CMK (cell line): ENCODE measurements around the gene LRP1B.

ENCODE experiments used
- DNase-seq: peaks from one replicate; pipeline ENCODE4 v3.0.0-alpha.2; 2010; ENCODE audit warnings: low read depth

Gene LRP1B

GRCh38 chr2:142131010-142131669 is at the start of gene LRP1B:
Gene LRP1B, minus strand, starts transcription at chr2:142131016. Its CDS starts 287 bp downstream, at chr2:142130729.
- no peak for DNase-seq

- DNase-seq, result no peak
These were observed 48.9 kb upstream of the LRP1B start for GRCh38 chr2:142179686-142180085.

GRCh38 chr2:142178604-142179003 is 47.8 kb upstream of the LRP1B start:
- DNase-seq, result no peak

- no peak for DNase-seq
These were observed 46.1 kb upstream of the LRP1B start for GRCh38 chr2:142176941-142177340.

- no peak for DNase-seq
These were observed 45.1 kb upstream of the LRP1B start for GRCh38 chr2:142175813-142176338.

- DNase-seq, result no peak
These were observed 43.4 kb upstream of the LRP1B start for GRCh38 chr2:142174176-142174575.

- DNase-seq, result no peak
These were observed 40.0 kb upstream of the LRP1B start for GRCh38 chr2:142170847-142171246.

GRCh38 chr2:142165790-142166189 is 35.0 kb upstream of the LRP1B start:
- no peak for DNase-seq

GRCh38 chr2:142153601-142154000 is 22.8 kb upstream of the LRP1B start:
- no peak for DNase-seq

- DNase-seq, result no peak
These were observed 19.6 kb upstream of the LRP1B start for GRCh38 chr2:142150453-142150852.

- DNase-seq, result no peak
These were observed 13.7 kb upstream of the LRP1B start for GRCh38 chr2:142144547-142144946.

- no peak for DNase-seq
These were observed 11.8 kb upstream of the LRP1B start for GRCh38 chr2:142142595-142142994.

- DNase-seq, result peak; percentile 1
These were observed 9.6 kb upstream of the LRP1B start for GRCh38 chr2:142140434-142140845.

GRCh38 chr2:142139384-142139783 is 8.6 kb upstream of the LRP1B start:
- no peak for DNase-seq

GRCh38 chr2:142136571-142136970 is 5.8 kb upstream of the LRP1B start:
- no peak for DNase-seq

- DNase-seq, result no peak
These were observed 4.1 kb upstream of the LRP1B start for GRCh38 chr2:142134911-142135310.

- DNase-seq, result no peak
These were observed 456 bp downstream of the LRP1B start for GRCh38 chr2:142130111-142131009.

- DNase-seq, result no peak
These were observed 2.7 kb downstream of the LRP1B start for GRCh38 chr2:142128105-142128504.

GRCh38 chr2:142127248-142127647 is 3.6 kb downstream of the LRP1B start:
- no peak for DNase-seq

- DNase-seq, result no peak
These were observed 6.1 kb downstream of the LRP1B start for GRCh38 chr2:142124706-142125105.

GRCh38 chr2:142119347-142119746 is 11.5 kb downstream of the LRP1B start:
- no peak for DNase-seq

- DNase-seq, result no peak
These were observed 18.0 kb downstream of the LRP1B start for GRCh38 chr2:142112757-142113221.
